Spleen (tissue), 7 donors: ENCODE data around the gene FBXL16.

ENCODE experiments used
- CTCF ChIP-seq, 11 experiments: fragments of 200-600 bp in 7 of 11; fragments of 450-650 bp in 4 of 11; sonication (generic) in 4 of 11; IDR thresholded peaks in 8 of 11; conservative IDR thresholded peaks in 3 of 11; 1 replicate in 7 of 11; 2 replicates in 4 of 11; pipeline versions ENCODE4 v1.4.0 to v1.8.0; 2016 to 2021; ENCODE audit warnings: antibody characterized with exemption in 11 of 11, inconsistent platforms in 4 of 11, mild to moderate bottlenecking in 1 of 11
- POLR2A ChIP-seq, 3 donors: fragments of 450-650 bp; IDR thresholded peaks; one replicate each; pipeline ENCODE4 v1.5.1; 2017; ENCODE audit warnings: antibody characterized with exemption in 3 of 3, mild to moderate bottlenecking in 1 of 3
- donor health status: DM: no; HTN: no; CAD: no; lungs with moderate emphysema.
- donor health status: DM: no; HTN: no; CAD: no.
- donor health status: DM: no; HTN: no; CAD: no.

- no peak for TF ChIP-seq POLR2A (IDR thresholded peaks at IDR 0.05)
- TF ChIP-seq CTCF (IDR thresholded peaks at IDR 0.05 in 8 of 11, conservative IDR thresholded peaks at IDR 0.05 in 3 of 11), result no peak
These were observed 11.8 kb downstream of the FBXL16 start for GRCh38 chr16:693766-694165.
